Measurements from ENCODE around the gene SLC26A9. TPM values are rescaled to one million over a fixed set of nuclear protein-coding genes. Genes with fewer than 3 reads are reported as not detected.
A peak's percentile ranks its signal among the peaks of the same experiment; 100 is the strongest.

SLC26A9 gene
- polyA plus RNA-seq (ENCODE audit: low read depth in 6 of 6): not detected

- ATAC-seq (ENCODE audit: low read depth in 2 of 2): no peak
- Mint-ChIP-seq H3K9me3 (no peaks in the 10 kb centered on the region), H3K4me3 (no peak within 1 kb of the TSS), H3K36me3 (no peaks in the 10 kb centered on the region), H3K27me3 (peaks cover 7 to 57% (median 37%) of the 10 kb centered on the region in 3 donors), H3K27ac (no peak within 1 kb of the TSS), H3K4me1 (peaks cover 3 to 6% (median 3%) of the 10 kb centered on the region in 3 donors)
- no peak for DNase-seq
Measured at GRCh38 chr1:205943245-205943644, at the start of gene SLC26A9. Gene SLC26A9 (minus strand): TSS chr1:205943456. CDS start chr1:205935820, 7,636 bp downstream.

GRCh38 chr1:205992218-205992882 lies 49.1 kb upstream of the SLC26A9 start:
- no peak overlapping the region for H3K4me3 Mint-ChIP-seq
- H3K27ac Mint-ChIP-seq: no peak overlapping the region
- DNase-seq (no peak), ATAC-seq (ENCODE audit: low read depth in 2 of 2) (no peak)
- peaks cover 2 to 11% (median 8%) of the 10 kb centered on the region in 7 donors for H3K9me3 Mint-ChIP-seq
- peaks cover 0 to 30% (median 15%) of the 10 kb centered on the region in 3 donors for H3K27me3 Mint-ChIP-seq
- H3K4me1 Mint-ChIP-seq: peaks cover 6 to 12% (median 10%) of the 10 kb centered on the region in 3 donors
- peaks cover 8 to 11% of the 10 kb centered on the region in 2 donors for H3K36me3 Mint-ChIP-seq

- H3K27me3 Mint-ChIP-seq: peaks cover 0 to 30% (median 15%) of the 10 kb centered on the region in 3 donors
- ATAC-seq (ENCODE audit: low read depth in 2 of 2): no peak
- H3K27ac Mint-ChIP-seq: no peak overlapping the region
- DNase-seq: no peak
- peaks cover under 1 to 3% of the 10 kb centered on the region in 2 donors for H3K36me3 Mint-ChIP-seq
- H3K4me3 Mint-ChIP-seq: no peak overlapping the region
- peaks cover 0 to under 1% (median 0%) of the 10 kb centered on the region in 7 donors for H3K9me3 Mint-ChIP-seq
- H3K4me1 Mint-ChIP-seq: peaks cover 0 to 1% (median 0%) of the 10 kb centered on the region in 3 donors
Measured at GRCh38 chr1:205991237-205991636, 48.0 kb upstream of the SLC26A9 start.

- H3K27me3 Mint-ChIP-seq: peaks cover 0 to 30% (median 15%) of the 10 kb centered on the region in 3 donors
- H3K36me3 Mint-ChIP-seq: peaks cover 0 to 3% of the 10 kb centered on the region in 2 donors
- DNase-seq (no peak), ATAC-seq (ENCODE audit: low read depth in 2 of 2) (no peak)
- H3K4me3 Mint-ChIP-seq: no peak overlapping the region
- H3K9me3 Mint-ChIP-seq: no peaks in the 10 kb centered on the region
- peak overlapping the region in 1 of 6 donors; percentile 81 for H3K27ac Mint-ChIP-seq
- H3K4me1 Mint-ChIP-seq: no peaks in the 10 kb centered on the region
Measured at GRCh38 chr1:205990226-205990625, 47.0 kb upstream of the SLC26A9 start.

- Mint-ChIP-seq H3K27me3 (peaks cover 0 to 30% (median 15%) of the 10 kb centered on the region in 3 donors), H3K9me3 (no peaks in the 10 kb centered on the region), H3K4me3 (no peak overlapping the region), H3K27ac (peak overlapping the region in 2 of 6 donors; percentile 10 to 27), H3K36me3 (peaks cover 0 to 3% of the 10 kb centered on the region in 2 donors), H3K4me1 (no peaks in the 10 kb centered on the region)
- no peak for DNase-seq
- no peak for ATAC-seq (ENCODE audit: low read depth in 2 of 2)
Measured at GRCh38 chr1:205989786-205990185, 46.5 kb upstream of the SLC26A9 start.

GRCh38 chr1:205988585-205988995 lies 45.3 kb upstream of the SLC26A9 start:
- Mint-ChIP-seq H3K27ac (no peak overlapping the region), H3K36me3 (peaks cover 0 to 3% of the 10 kb centered on the region in 2 donors), H3K27me3 (peaks cover 0 to 30% (median 15%) of the 10 kb centered on the region in 3 donors), H3K9me3 (no peaks in the 10 kb centered on the region), H3K4me3 (no peak overlapping the region), H3K4me1 (peaks cover 0 to 8% (median 0%) of the 10 kb centered on the region in 3 donors)
- DNase-seq: no peak
- ATAC-seq (ENCODE audit: low read depth in 2 of 2): no peak

- no peak overlapping the region for H3K27ac Mint-ChIP-seq
- ATAC-seq (ENCODE audit: low read depth in 2 of 2): no peak
- H3K9me3 Mint-ChIP-seq: peaks cover 0 to 6% (median 3%) of the 10 kb centered on the region in 7 donors
- H3K27me3 Mint-ChIP-seq: peaks cover 0 to 25% (median 15%) of the 10 kb centered on the region in 3 donors
- H3K4me1 Mint-ChIP-seq: peaks cover 0 to 8% (median 0%) of the 10 kb centered on the region in 3 donors
- no peak for DNase-seq
- H3K4me3 Mint-ChIP-seq: no peak overlapping the region
- peaks cover 3 to 7% of the 10 kb centered on the region in 2 donors for H3K36me3 Mint-ChIP-seq
Measured at GRCh38 chr1:205986861-205987260, 43.6 kb upstream of the SLC26A9 start.

- Mint-ChIP-seq H3K27ac (no peak overlapping the region), H3K9me3 (peaks cover 0 to 9% (median 3%) of the 10 kb centered on the region in 7 donors), H3K4me3 (no peak overlapping the region), H3K27me3 (peaks cover 0 to 20% (median 15%) of the 10 kb centered on the region in 3 donors), H3K36me3 (peaks cover 3 to 8% of the 10 kb centered on the region in 2 donors), H3K4me1 (peaks cover 0 to 8% (median 0%) of the 10 kb centered on the region in 3 donors)
- DNase-seq: no peak
- ATAC-seq (ENCODE audit: low read depth in 2 of 2): no peak
Measured at GRCh38 chr1:205986292-205986691, 43.0 kb upstream of the SLC26A9 start.

GRCh38 chr1:205985330-205986005 lies 42.2 kb upstream of the SLC26A9 start:
- no peak overlapping the region for H3K4me3 Mint-ChIP-seq
- H3K9me3 Mint-ChIP-seq: peaks cover 0 to 9% (median 3%) of the 10 kb centered on the region in 7 donors
- peaks cover 0 to 16% (median 15%) of the 10 kb centered on the region in 3 donors for H3K27me3 Mint-ChIP-seq
- peaks cover 0 to 8% (median 0%) of the 10 kb centered on the region in 3 donors for H3K4me1 Mint-ChIP-seq
- ATAC-seq (ENCODE audit: low read depth in 2 of 2) (no peak), DNase-seq (no peak)
- H3K27ac Mint-ChIP-seq: peak overlapping the region in 2 of 6 donors; percentile 15 to 75
- peaks cover 3 to 8% of the 10 kb centered on the region in 2 donors for H3K36me3 Mint-ChIP-seq

GRCh38 chr1:205983925-205984725 lies 40.9 kb upstream of the SLC26A9 start:
- ATAC-seq (ENCODE audit: low read depth in 2 of 2): peak; percentile 72 to 81
- DNase-seq: peak; percentile 22
- peaks cover 0 to 2% (median 2%) of the 10 kb centered on the region in 3 donors for H3K27me3 Mint-ChIP-seq
- H3K9me3 Mint-ChIP-seq: peaks cover 0 to 9% (median 3%) of the 10 kb centered on the region in 7 donors
- H3K36me3 Mint-ChIP-seq: peaks cover 0 to 8% of the 10 kb centered on the region in 2 donors
- no peak overlapping the region for H3K27ac Mint-ChIP-seq
- peaks cover 0 to 8% (median 0%) of the 10 kb centered on the region in 3 donors for H3K4me1 Mint-ChIP-seq
- H3K4me3 Mint-ChIP-seq: no peak overlapping the region

- peaks cover 0 to 8% of the 10 kb centered on the region in 2 donors for H3K36me3 Mint-ChIP-seq
- no peak overlapping the region for H3K4me3 Mint-ChIP-seq
- no peak for ATAC-seq (ENCODE audit: low read depth in 2 of 2)
- H3K27me3 Mint-ChIP-seq: no peaks in the 10 kb centered on the region
- no peak overlapping the region for H3K27ac Mint-ChIP-seq
- DNase-seq: no peak
- H3K4me1 Mint-ChIP-seq: peaks cover 0 to 8% (median 0%) of the 10 kb centered on the region in 3 donors
- peaks cover 0 to 9% (median 3%) of the 10 kb centered on the region in 7 donors for H3K9me3 Mint-ChIP-seq
Measured at GRCh38 chr1:205981257-205981656, 38.0 kb upstream of the SLC26A9 start.

- Mint-ChIP-seq H3K9me3 (peaks cover 0 to 9% (median 3%) of the 10 kb centered on the region in 7 donors), H3K27ac (no peak overlapping the region), H3K27me3 (no peaks in the 10 kb centered on the region), H3K4me1 (peaks cover 0 to 8% (median 0%) of the 10 kb centered on the region in 3 donors), H3K4me3 (no peak overlapping the region), H3K36me3 (peaks cover 0 to 8% of the 10 kb centered on the region in 2 donors)
- ATAC-seq (ENCODE audit: low read depth in 2 of 2) (no peak), DNase-seq (no peak)
Measured at GRCh38 chr1:205980237-205980870, 37.1 kb upstream of the SLC26A9 start.

Measured in naive B cell (primary cell).